ENCODE data around the gene SLC7A6.

Gene SLC7A6

GRCh38 chr16:68346892-68347480 is 82.7 kb downstream of the SLC7A6 start:
- DNase-seq (ENCODE audit: low read depth): no peak

- DNase-seq (ENCODE audit: low read depth): no peak
Measured at GRCh38 chr16:68347605-68348004, 83.3 kb downstream of the SLC7A6 start.

- no peak for DNase-seq (ENCODE audit: low read depth)
Measured at GRCh38 chr16:68348639-68349445, 84.5 kb downstream of the SLC7A6 start.

- DNase-seq (ENCODE audit: low read depth): no peak
Measured at GRCh38 chr16:68349838-68350410, 85.6 kb downstream of the SLC7A6 start.

- no peak for DNase-seq (ENCODE audit: low read depth)
Measured at GRCh38 chr16:68350813-68351350, 86.6 kb downstream of the SLC7A6 start.
